Natural killer cell treated with Interleukin-12 subunit alpha and Interleukin-12 subunit beta and Interleukin-15 and Interleukin-18, amount 100 ng/mL, for 72 hours (primary cell): ENCODE measurements around the gene ARL16. TPM values are rescaled to one million over a fixed set of nuclear protein-coding genes. Genes with fewer than 3 reads are reported as not detected.

Experiments
- ATAC-seq, 2 donors: fragments of 150-1000 bp; cut with Tn5 transposase in 1 of 2; sonication (Bioruptor Pico), chemical (Tn5 transposase) in 1 of 2; 2 replicates each; pipeline ENCODE4 v1.10.0; 2021
- DNase-seq: peaks from one replicate; pipeline ENCODE4 v3.0.0; 2022; ENCODE audit warnings: low spot score
- H3K27ac Mint-ChIP-seq, 2 donors: 1 replicate in 1 of 2; 2 replicates in 1 of 2; pipeline ENCODE4 v1.8.0; 2022; ENCODE audit warnings: mixed read lengths in 2 of 2, mild to moderate bottlenecking in 1 of 2, moderate library complexity in 1 of 2
- H3K27me3 Mint-ChIP-seq, 2 donors: 1 replicate in 1 of 2; 2 replicates in 1 of 2; pipeline ENCODE4 v1.8.0; 2022; ENCODE audit warnings: mixed read lengths in 2 of 2
- H3K36me3 Mint-ChIP-seq: one replicate; pipeline ENCODE4 v1.8.0; 2022; ENCODE audit warnings: mixed read lengths
- H3K4me1 Mint-ChIP-seq, 2 donors: 1 replicate in 1 of 2; 2 replicates in 1 of 2; pipeline ENCODE4 v1.8.0; 2022; ENCODE audit warnings: low read depth in 2 of 2, mixed read lengths in 2 of 2, mild to moderate bottlenecking in 1 of 2
- H3K4me3 Mint-ChIP-seq: one replicate; pipeline ENCODE4 v1.8.0; 2022; ENCODE audit warnings: mixed read lengths
- H3K9me3 Mint-ChIP-seq: 2 replicates; pipeline ENCODE4 v1.8.0; 2022; ENCODE audit warnings: mixed read lengths
- total RNA-seq, 2 donors: library from RNA; stranded (reverse); gene quantifications; one replicate each; pipeline ENCODE4 v1.2.3, GENCODE V29; 2022

Gene ARL16
- total RNA-seq, 2 donors from 2014 or later: 35.5 to 54.7 TPM

- Mint-ChIP-seq H3K27me3 (no peaks in the 10 kb centered on the region), H3K4me3 (no peak overlapping the region), H3K27ac (no peak overlapping the region), H3K9me3 (no peaks in the 10 kb centered on the region), H3K4me1 (peaks cover 11 to 15% of the 10 kb centered on the region in 2 donors), H3K36me3 (peaks cover 4% of the 10 kb centered on the region)
- DNase-seq (no peak), ATAC-seq (no peak)
Observed at GRCh38 chr17:81706757-81707624, 23.4 kb upstream of the ARL16 start.

GRCh38 chr17:81706232-81706611 lies 22.6 kb upstream of the ARL16 start:
- ATAC-seq: no peak
- peaks cover 15 to 19% of the 10 kb centered on the region in 2 donors for H3K4me1 Mint-ChIP-seq
- H3K36me3 Mint-ChIP-seq: peaks cover 4% of the 10 kb centered on the region
- DNase-seq: no peak
- no peak overlapping the region for H3K4me3 Mint-ChIP-seq
- H3K9me3 Mint-ChIP-seq: no peaks in the 10 kb centered on the region
- no peaks in the 10 kb centered on the region for H3K27me3 Mint-ChIP-seq
- H3K27ac Mint-ChIP-seq: peak overlapping the region in 1 of 2 donors; percentile 23

GRCh38 chr17:81705518-81706231 lies 22.1 kb upstream of the ARL16 start:
- peak overlapping the region in 1 of 2 donors; percentile 23 for H3K27ac Mint-ChIP-seq
- no peak for ATAC-seq
- DNase-seq: no peak
- no peaks in the 10 kb centered on the region for H3K27me3 Mint-ChIP-seq
- no peaks in the 10 kb centered on the region for H3K9me3 Mint-ChIP-seq
- H3K4me3 Mint-ChIP-seq: no peak overlapping the region
- H3K4me1 Mint-ChIP-seq: peaks cover 16 to 19% of the 10 kb centered on the region in 2 donors
- peaks cover 4% of the 10 kb centered on the region for H3K36me3 Mint-ChIP-seq

- Mint-ChIP-seq H3K27me3 (no peaks in the 10 kb centered on the region), H3K36me3 (peaks cover 4% of the 10 kb centered on the region), H3K9me3 (no peaks in the 10 kb centered on the region), H3K4me1 (peaks cover 15 to 18% of the 10 kb centered on the region in 2 donors), H3K4me3 (peak overlapping the region; percentile 66), H3K27ac (peak overlapping the region in 1 of 2 donors; percentile 61)
- ATAC-seq: no peak
- DNase-seq: no peak
Observed at GRCh38 chr17:81703747-81704654, 20.4 kb upstream of the ARL16 start.

- DNase-seq (peak; percentile 94), ATAC-seq (peak; percentile 94 to 96)
- Mint-ChIP-seq H3K9me3 (no peaks in the 10 kb centered on the region), H3K4me1 (peaks cover 15 to 20% of the 10 kb centered on the region in 2 donors), H3K27ac (peak within 1 kb of the TSS; percentile 95 to 97), H3K36me3 (peaks cover 4% of the 10 kb centered on the region), H3K27me3 (no peaks in the 10 kb centered on the region), H3K4me3 (peak within 1 kb of the TSS; percentile 94)
Observed at GRCh38 chr17:81702934-81703746, 19.5 kb upstream of the ARL16 start, which contains the start of gene MRPL12. MRPL12 (plus strand) TSS chr17:81703367; CDS start chr17:81703502, 135 bp downstream.

- DNase-seq (no peak), ATAC-seq (no peak)
- H3K9me3 Mint-ChIP-seq: no peaks in the 10 kb centered on the region
- peaks cover 15 to 22% of the 10 kb centered on the region in 2 donors for H3K4me1 Mint-ChIP-seq
- H3K36me3 Mint-ChIP-seq: peaks cover 9% of the 10 kb centered on the region
- H3K27ac Mint-ChIP-seq: peak overlapping the region; percentile 56 to 95
- peak overlapping the region; percentile 94 for H3K4me3 Mint-ChIP-seq
- H3K27me3 Mint-ChIP-seq: no peaks in the 10 kb centered on the region
Observed at GRCh38 chr17:81701288-81702071, 17.9 kb upstream of the ARL16 start.

- H3K36me3 Mint-ChIP-seq: peaks cover 7% of the 10 kb centered on the region
- ATAC-seq: no peak
Observed at GRCh38 chr17:81700353-81701287, 17.0 kb upstream of the ARL16 start.

GRCh38 chr17:81697261-81698044 lies 13.9 kb upstream of the ARL16 start:
- Mint-ChIP-seq H3K4me3 (no peak overlapping the region), H3K27ac (no peak overlapping the region)

More at GRCh38 chr17:81700353-81701287, 17.0 kb upstream of the ARL16 start:
- peaks cover 15 to 22% of the 10 kb centered on the region in 2 donors for H3K4me1 Mint-ChIP-seq
- no peaks in the 10 kb centered on the region for H3K9me3 Mint-ChIP-seq
- peak overlapping the region; percentile 36 for H3K4me3 Mint-ChIP-seq
- H3K27ac Mint-ChIP-seq: peak overlapping the region; percentile 56 to 95
- no peak for DNase-seq
- no peaks in the 10 kb centered on the region for H3K27me3 Mint-ChIP-seq

GRCh38 chr17:81696218-81696941 lies 12.8 kb upstream of the ARL16 start:
- Mint-ChIP-seq H3K27ac (no peak overlapping the region), H3K36me3 (peaks cover 4% of the 10 kb centered on the region), H3K27me3 (no peaks in the 10 kb centered on the region), H3K4me3 (no peak overlapping the region), H3K9me3 (no peaks in the 10 kb centered on the region), H3K4me1 (peaks cover 4 to 11% of the 10 kb centered on the region in 2 donors)
- no peak for DNase-seq
- ATAC-seq: no peak

More at GRCh38 chr17:81697261-81698044, 13.9 kb upstream of the ARL16 start:
- DNase-seq (no peak), ATAC-seq (no peak)
- Mint-ChIP-seq H3K4me1 (peaks cover 8 to 15% of the 10 kb centered on the region in 2 donors), H3K36me3 (peaks cover 4% of the 10 kb centered on the region), H3K9me3 (no peaks in the 10 kb centered on the region), H3K27me3 (no peaks in the 10 kb centered on the region)

- peaks cover under 1 to 13% of the 10 kb centered on the region in 2 donors for H3K4me1 Mint-ChIP-seq
Observed at GRCh38 chr17:81695801-81696200, 12.2 kb upstream of the ARL16 start.

More at GRCh38 chr17:81695801-81696200, 12.2 kb upstream of the ARL16 start:
- no peak for ATAC-seq
- H3K9me3 Mint-ChIP-seq: no peaks in the 10 kb centered on the region
- no peak overlapping the region for H3K4me3 Mint-ChIP-seq
- H3K27ac Mint-ChIP-seq: no peak overlapping the region
- no peaks in the 10 kb centered on the region for H3K27me3 Mint-ChIP-seq
- DNase-seq: no peak
- H3K36me3 Mint-ChIP-seq: peaks cover 4% of the 10 kb centered on the region
